ENCODE data around the gene FADS6.

FADS6 gene

DNA sequence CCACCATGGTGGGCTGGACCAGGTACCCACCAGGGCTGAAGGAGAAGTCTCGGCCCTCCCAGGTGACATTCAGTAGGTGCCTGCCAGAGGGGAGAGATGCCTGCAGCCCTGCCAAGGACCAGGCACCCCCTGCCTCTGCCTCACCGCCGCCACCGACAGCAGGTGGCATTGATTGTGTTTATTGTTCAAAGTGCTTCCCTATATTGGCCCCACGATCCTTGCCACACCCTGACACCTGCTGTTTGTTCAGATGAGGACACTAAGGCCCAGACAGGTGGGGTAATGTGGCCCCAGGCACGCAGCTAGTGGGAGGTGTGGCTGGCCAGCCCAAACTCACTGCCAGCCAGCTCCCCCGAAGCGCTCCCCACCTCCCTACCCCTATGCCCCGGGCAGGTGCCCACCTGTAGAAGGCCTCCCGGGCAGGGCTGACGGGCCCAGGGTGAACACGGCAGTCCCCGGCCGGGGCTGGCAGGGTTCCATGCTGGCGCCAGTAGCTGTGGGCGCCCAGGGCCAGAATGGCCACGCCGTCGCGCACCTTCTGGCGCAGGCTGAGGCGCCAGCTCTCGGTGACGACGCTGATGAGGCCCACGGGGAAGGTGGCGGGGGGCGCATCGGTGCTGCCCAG is 41.7 kb downstream of the FADS6 start:
- no peak for TF ChIP-seq ZFX (IDR thresholded peaks at IDR 0.05)
- TF ChIP-seq, protein P1, sequence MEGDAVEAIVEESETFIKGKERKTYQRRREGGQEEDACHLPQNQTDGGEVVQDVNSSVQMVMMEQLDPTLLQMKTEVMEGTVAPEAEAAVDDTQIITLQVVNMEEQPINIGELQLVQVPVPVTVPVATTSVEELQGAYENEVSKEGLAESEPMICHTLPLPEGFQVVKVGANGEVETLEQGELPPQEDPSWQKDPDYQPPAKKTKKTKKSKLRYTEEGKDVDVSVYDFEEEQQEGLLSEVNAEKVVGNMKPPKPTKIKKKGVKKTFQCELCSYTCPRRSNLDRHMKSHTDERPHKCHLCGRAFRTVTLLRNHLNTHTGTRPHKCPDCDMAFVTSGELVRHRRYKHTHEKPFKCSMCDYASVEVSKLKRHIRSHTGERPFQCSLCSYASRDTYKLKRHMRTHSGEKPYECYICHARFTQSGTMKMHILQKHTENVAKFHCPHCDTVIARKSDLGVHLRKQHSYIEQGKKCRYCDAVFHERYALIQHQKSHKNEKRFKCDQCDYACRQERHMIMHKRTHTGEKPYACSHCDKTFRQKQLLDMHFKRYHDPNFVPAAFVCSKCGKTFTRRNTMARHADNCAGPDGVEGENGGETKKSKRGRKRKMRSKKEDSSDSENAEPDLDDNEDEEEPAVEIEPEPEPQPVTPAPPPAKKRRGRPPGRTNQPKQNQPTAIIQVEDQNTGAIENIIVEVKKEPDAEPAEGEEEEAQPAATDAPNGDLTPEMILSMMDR (conservative IDR thresholded peaks at IDR 0.05): no peak

DNA sequence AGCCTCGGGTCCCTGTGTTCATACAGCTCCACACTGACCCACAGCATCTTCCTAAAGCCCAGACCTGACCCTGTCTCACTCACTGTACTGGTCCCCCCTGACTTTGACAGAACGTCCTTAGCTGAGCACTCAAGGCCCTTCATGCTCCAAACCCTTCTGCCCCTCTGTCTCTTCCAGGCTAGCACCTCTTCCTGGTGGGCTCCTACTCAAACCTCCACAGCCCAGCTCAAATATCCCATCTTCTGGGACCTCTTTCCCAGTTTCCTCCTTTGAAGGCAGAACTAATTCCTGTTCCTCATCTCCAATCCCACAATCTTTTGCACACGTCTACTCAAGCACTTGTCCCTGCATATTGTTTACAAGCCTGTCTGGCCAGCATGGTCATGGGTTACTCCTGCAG is 42.5 kb downstream of the FADS6 start:
- peak overlapping the region; percentile 97 for H3K27ac ChIP-seq
- TF ChIP-seq, protein P1 (conservative IDR thresholded peaks at IDR 0.05): no peak
- TF ChIP-seq ZFX (IDR thresholded peaks at IDR 0.05): no peak

More for the DNA sequence above, 41.7 kb downstream of the FADS6 start:
- peak overlapping the region; percentile 97 for H3K27ac ChIP-seq

DNA sequence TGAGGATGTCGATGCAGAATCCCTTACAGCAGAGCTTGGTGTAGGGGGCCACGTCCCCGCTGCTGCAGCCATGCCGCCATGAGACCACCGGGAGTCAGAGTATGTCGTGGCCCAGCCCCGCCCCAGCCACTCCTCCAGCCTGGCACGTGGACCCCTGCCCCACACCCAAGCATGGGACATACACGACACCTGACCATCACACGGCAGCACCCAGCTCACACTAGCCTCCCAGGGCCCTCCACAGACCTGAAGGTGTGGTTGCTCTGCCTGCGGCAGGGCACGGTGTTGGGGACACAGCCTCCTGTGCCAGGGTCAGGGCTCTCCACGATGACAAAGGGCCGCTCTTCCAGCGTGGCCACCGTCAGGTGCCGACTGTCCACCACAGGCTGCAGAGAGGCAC is 43.1 kb downstream of the FADS6 start:
- no peak overlapping the region for H3K27ac ChIP-seq
- no peak for TF ChIP-seq ZFX (IDR thresholded peaks at IDR 0.05)
- TF ChIP-seq, protein P1 (conservative IDR thresholded peaks at IDR 0.05): no peak

DNA sequence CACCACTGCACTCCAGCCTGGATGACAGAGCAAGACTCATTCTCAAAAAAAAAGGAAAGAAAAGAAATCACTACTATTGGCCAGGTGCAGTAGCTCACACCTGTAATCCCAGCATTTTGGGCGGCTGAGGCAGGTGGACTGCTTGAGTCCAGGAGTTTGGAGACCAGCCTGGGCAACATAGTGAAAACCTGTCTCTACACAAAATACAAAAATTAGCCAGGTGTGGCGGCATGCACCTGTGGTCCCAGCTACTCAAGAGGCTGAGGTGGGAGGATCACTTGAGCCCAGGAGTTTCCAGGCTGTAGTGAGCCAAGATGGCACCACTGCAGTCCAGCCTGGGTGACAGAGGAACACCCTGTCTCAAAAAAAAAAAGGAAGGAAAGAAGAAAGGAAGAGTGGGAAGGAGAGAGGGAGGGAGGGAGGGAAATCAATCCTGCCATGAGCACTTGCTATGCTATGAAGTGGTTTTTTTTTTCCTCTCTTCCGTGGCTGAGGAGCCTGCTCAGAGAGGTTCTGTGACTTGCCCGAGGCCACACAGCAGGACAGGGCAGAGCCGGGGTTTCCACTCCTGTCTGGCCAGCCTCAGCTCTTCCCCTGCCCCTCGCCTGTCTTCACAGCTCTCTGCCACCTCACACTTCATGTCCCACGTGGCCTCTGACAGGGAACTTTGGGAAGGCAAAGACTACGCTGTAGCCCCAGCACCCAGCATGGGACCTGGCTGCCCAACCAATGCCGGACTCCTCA is 44.6 kb downstream of the FADS6 start:
- TF ChIP-seq, protein P1 (conservative IDR thresholded peaks at IDR 0.05): no peak
- TF ChIP-seq ZFX (IDR thresholded peaks at IDR 0.05): no peak

DNA sequence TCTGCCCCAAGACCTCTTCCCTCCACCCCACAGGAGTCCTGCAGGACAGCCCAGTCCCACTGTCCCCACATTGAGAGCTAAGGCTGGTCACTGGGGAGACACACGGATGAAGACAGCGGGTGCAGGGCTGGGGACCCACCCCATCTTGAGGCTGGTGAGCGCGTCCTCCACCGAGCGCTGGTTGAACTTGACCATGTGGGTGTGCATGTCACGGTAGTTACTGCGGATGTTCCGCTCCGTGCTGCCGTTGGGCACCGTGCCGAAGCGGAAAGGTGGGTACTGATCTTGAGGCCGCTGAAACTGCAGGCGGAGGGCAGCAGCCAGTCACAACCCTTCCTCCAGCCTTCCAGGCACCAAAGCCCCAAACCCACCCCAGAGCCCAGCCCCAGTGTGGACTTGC is 46.8 kb downstream of the FADS6 start:
- H3K27ac ChIP-seq: no peak overlapping the region
- no peak for TF ChIP-seq ZFX (IDR thresholded peaks at IDR 0.05)
- TF ChIP-seq, protein P1 (conservative IDR thresholded peaks at IDR 0.05): no peak

More for the DNA sequence above, 44.6 kb downstream of the FADS6 start:
- H3K27ac ChIP-seq: no peak overlapping the region

DNA sequence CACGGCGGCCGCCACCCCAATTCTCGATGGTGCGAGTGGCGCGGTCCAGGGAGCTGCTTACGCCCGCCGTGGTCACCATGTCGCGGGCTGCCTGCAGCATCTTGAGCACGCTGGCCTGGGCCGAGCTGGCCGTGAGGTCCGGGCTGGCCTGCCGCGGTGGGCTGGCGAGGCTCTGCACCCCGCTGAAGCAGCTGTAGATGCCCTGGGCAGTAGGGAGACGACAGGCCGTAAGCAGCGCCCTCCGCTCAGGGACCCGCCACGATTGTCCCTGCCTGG is 50.1 kb downstream of the FADS6 start:
- no peak for TF ChIP-seq ZFX (IDR thresholded peaks at IDR 0.05)
- TF ChIP-seq, protein P1 (conservative IDR thresholded peaks at IDR 0.05): no peak
- H3K27ac ChIP-seq: no peak overlapping the region; the same call in 1 of the 2 replicates

DNA sequence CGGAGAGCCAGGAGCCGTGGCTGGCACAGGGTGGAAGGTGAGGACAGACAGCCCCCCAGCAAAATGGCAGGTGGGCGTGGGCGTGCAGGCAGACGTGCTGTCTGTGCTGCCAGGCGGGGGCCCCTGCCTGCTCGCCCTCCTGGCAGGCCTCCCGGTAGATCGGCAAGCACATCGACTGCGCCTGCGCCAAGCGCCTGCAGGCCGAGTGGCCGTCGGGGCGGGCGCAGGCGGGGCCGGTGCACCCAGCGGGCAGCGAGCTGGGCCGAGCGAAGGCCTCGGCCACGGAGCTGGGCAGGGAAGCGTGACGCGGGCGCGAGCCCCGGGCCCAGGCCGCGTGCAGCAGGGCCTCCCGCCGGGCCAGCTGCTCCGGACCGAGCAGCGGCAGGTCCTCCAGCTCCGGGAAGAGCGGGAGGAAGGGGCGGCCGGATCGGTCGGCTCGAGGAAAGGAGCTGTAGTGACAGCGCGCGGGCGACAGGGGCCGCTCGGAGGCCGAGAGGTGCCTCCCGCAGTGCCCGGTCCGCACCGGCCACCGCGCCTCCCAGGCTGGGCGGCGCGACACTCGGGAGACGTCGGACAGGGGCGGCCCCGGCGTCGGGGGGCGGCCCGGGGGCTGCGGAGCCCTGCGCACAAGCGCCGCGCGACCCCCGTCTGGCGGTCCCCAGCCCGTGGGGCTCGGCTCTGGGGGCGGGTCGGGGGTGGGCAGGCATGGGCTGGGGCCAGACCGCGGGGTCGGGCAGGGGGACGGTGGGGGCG is 50.7 kb downstream of the FADS6 start:
- TF ChIP-seq ZFX (IDR thresholded peaks at IDR 0.05): peak; percentile 44; the same call in 1 of the 2 replicates
- TF ChIP-seq, protein P1 (conservative IDR thresholded peaks at IDR 0.05): peak; percentile 88

More for the DNA sequence above, 50.7 kb downstream of the FADS6 start:
- peak overlapping the region; percentile 48 for H3K27ac ChIP-seq
